Lower leg skin (tissue), 3 donors: ENCODE data around the gene GOLGA6L1.
"Not testable (repeated sequence)": the region's sequence is repeated elsewhere in the genome, so short reads cannot be mapped to it uniquely, and the experiment has no call there.

Source experiments
- CTCF ChIP-seq, 3 donors: fragments of 450-650 bp; IDR thresholded peaks; one replicate each; pipeline ENCODE4 v1.5.1; 2016; ENCODE audit warnings: antibody characterized with exemption in 3 of 3, mild to moderate bottlenecking in 3 of 3, moderate library complexity in 2 of 3
- POLR2A ChIP-seq, 2 donors: fragments of 450-650 bp; IDR thresholded peaks; one replicate each; pipeline ENCODE4 v1.6.1; 2016 to 2017; ENCODE audit warnings: antibody characterized with exemption in 2 of 2, mild to moderate bottlenecking in 1 of 2, moderate library complexity in 1 of 2

DNA sequence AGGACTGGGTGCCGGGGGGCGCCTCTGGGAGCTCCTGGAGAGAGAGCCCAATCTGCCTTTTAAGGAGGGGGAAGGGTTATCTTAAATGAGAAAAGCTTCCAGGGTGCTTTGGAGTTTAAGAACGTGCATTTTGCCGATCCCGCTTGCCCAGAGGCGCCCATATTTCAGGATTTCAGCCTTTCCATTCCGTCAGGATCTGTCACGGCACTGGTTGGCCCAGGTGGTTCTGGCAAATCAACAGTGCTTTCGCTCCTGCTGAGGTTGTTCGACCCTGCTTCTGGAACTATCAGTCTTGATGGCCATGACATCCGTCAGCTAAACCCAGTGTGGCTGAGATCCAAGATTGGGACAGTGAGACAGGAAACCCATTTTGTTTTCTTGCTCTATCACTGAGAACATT is 44.6 kb upstream of the GOLGA6L1 start:
- TF ChIP-seq CTCF, POLR2A (IDR thresholded peaks at IDR 0.05): not testable (repeated sequence)
